Glomerular visceral epithelial cell (primary cell): ENCODE measurements around the gene FTO.

Experiments used
- DNase-seq: peaks from one replicate; pipeline ENCODE4 v3.0.0-alpha.2; 2016; ENCODE audit errors: extremely low spot score

FTO gene

GRCh38 chr16:54156349-54156748 is 452.4 kb downstream of the FTO start:
- DNase-seq = no peak

DNA sequence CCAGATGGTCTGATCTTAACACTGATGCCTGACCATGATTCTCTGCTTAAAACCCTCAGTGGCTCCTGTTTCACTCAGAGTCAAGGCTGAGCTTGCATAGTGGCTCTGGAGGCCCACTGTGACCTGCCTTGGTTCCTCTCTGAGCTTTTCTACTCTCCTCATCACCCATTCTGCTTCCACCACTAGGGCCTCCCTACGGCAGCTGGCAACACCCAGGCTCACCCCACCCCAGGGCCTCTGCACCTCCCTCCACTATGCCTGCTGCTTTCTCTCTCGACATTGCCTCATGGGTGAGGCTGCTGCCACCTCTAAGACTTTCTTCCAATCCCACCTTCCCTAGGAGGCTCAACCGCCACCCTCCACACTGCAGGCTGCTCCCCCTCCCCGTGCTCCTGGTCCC is 455.0 kb downstream of the FTO start:
- no peak for DNase-seq

GRCh38 chr16:54159490-54160080 is 455.6 kb downstream of the FTO start:
- no peak for DNase-seq

- no peak for DNase-seq
These were observed 456.4 kb downstream of the FTO start for GRCh38 chr16:54160252-54160860.

- DNase-seq = no peak
These were observed 457.3 kb downstream of the FTO start for GRCh38 chr16:54160939-54161897.

DNA sequence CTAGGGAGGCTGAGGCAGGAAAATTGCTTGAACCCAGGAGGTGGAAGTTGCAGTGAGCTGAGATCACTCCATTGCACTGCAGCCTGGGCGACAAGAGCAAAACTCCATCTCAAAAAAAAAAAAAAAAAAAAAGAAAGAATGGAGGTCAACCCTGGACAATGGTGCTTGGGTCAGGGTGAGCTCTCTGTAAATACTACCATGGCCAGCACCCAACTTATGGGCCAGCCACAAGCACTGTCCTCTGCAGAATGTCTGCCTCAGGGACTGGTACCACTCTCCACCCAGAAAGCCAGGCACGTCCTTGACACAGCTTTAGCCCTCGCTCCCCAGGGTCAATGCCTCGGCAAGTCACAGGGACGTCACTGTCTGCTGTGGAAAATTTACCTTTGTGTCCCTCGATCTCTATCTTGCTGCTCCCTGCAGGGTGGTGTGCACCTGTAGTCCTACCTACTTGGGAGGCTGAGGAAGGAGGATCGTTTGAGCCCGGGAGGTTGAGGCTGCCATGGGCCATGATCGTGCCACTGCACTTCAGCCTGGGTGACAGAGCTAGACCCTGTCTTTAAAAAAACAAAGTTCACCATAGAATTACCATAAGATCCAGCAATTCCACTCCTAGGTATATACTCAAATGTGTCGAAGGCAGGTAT is 459.4 kb downstream of the FTO start:
- no peak for DNase-seq

GRCh38 chr16:54164789-54165173 is 460.8 kb downstream of the FTO start:
- DNase-seq = no peak

DNA sequence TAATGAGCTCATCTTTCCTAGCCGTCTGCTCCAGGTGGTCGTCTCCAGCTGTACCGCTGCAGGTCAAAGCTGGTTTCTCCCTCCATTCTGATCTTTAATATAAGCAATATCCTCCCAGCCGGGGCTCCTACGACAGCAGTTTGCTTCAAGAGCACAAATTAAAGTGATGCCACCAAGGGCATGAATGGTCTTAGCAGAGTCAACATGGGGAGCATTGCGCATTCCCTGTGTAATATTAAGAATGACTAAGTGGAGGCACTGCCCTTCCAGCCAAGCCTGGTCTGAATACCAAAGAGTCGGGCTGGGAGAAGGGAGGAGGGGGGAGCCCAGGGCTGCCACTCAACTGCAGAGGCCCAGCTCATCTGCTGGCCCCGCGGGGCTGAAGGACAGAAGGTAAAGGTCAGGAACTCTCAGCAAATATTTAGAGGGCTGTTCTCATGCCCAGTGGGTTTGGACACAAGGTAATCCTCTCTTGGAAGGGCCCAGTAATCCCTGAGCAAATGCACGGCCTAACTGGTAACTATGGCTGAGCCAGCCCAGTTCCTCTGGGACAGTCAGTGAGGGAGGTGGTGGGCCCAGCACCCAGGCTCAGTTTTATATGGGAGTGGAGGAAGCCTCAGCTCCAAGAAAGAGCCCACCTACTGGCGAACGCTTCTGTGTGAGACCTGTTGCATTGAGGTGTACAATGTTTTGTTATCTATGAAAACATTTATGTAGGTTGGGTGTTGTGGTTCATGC is 461.4 kb downstream of the FTO start:
- no peak for DNase-seq

- DNase-seq = no peak
These were observed 462.2 kb downstream of the FTO start for GRCh38 chr16:54165912-54166865.

DNA sequence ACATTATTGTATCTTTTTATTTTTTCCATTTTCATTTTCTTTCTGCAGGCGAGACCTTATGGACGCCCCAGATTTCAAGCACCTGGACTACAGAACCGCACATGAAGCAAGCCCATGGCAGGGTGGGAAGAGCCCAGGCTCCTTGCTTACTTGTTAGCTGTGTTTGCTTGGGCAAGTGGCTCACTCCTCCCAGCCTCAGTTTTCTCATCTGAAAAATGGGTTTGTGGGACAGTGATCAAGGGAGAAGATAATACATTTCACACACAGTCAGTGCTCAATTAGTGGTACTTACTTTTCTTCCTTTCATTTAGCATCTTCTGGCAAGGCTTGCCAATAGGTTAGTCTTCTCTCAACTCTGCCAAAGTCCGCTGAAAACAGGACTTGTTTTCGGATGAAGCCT is 465.2 kb downstream of the FTO start:
- no peak for DNase-seq

- peak; percentile 22 for DNase-seq
These were observed 467.9 kb downstream of the FTO start for GRCh38 chr16:54171626-54172537.

DNA sequence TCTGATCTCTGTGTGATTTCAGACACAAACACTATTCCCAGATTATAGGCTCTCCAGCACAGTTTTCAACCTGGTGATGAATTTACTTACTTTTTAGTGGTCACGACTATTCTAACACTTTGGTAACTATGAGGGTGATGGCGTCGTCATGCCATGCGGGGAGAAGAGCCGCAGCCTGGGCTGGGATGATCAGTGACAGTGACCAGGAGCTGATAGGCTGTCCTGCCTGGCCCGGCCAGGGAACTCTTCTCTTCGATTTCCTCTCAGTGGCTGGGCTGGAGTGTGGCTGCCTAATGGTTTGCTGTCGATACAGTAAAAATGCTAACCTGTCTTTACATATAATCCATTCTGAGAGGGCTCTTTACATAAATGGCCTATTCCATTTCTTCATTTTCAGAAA is 469.5 kb downstream of the FTO start:
- no peak for DNase-seq

DNA sequence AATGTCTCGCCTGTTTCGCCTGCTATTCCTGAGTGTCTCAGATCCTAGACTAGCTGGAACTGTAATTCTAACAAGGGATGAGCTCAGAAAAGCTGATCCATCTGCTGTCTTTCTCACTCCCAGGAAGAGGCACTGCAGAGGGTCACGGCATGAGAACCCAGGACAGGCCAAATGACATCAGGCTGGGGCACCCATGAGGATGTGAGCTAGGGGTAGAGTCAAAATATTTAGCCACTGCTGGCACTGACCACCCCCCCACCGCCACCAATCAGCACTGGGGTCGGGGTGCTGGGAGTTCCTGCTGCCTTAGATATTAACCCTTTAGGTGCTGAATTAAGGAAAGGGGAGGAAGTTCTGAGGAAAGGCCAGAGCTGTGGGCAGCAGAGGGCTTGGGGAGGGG is 470.2 kb downstream of the FTO start:
- no peak for DNase-seq

DNA sequence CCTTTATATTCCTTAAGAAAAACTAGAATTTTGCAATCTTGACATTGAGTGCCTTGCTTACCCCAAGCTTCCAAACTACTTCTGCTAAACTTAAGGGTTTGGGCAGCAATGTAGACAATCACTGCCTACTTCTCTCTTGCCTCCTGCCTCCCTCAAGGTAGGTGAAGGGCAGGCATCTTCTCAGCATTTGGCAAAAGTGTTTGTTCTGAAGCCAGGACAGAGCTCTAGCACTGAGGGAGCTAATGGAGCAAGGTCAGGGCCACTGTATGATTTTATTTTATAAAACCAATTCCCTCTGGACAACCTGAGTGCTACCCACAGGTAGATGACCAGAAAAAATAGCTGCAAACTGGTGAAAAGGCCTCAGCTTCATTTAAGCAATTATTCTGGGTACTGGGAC is 470.8 kb downstream of the FTO start:
- no peak for DNase-seq

DNA sequence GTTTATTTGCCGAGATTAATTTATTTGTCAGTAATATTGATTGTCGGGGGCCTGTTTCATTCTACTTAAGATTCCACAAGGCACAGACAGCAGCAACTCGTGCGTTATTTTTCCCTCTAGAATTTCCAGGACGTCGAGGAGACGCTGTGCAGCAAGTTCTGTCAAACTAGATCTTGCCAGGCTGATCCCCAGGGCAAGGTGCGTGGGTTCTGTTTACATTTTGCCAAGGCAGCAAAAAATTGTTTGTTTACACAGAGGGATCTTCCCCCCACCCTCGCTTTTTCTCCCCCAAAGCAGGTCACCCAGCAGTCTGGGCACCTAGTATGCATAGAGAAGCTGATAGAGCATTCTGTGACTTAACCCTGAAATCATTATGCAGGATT is 471.2 kb downstream of the FTO start:
- no peak for DNase-seq

DNA sequence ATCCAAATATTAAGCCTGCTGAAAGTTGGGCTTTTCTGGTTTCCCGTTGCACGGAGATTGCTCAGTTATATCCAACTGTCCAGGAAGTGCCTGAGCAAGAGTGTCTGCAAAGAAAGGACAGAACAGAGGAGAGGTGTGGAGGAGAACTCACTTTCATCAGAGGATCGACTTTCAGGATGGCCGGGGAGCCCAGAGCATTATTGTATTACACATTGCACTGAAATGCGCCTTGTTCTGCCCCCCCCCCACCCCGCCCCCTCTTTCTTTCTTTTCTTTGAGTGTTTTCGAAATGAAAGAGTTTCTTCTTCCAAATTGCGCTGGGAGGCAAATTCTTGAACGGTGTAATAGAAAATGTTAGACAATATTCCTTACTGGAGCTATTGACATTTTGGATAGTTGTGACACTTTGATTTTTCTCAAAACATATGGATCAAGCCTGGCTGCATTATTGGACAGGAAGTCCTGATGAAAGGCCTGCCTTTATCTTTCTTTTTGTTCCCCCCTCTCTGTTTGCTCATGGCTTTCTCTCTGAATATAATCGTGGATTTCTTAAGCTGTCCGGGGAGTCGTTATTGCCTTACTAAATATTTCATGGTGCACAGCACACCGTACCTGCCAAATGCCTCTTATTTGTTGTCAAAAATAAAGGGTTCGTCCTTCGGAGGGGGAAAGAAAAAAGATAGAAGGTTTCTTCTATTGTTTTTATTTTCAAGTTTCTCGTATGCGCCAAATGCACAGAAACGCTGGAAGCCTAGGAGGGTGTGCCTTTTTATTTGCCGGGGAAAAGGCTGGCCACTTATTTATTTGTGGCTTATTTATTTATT is 471.8 kb downstream of the FTO start:
- no peak for DNase-seq

DNA sequence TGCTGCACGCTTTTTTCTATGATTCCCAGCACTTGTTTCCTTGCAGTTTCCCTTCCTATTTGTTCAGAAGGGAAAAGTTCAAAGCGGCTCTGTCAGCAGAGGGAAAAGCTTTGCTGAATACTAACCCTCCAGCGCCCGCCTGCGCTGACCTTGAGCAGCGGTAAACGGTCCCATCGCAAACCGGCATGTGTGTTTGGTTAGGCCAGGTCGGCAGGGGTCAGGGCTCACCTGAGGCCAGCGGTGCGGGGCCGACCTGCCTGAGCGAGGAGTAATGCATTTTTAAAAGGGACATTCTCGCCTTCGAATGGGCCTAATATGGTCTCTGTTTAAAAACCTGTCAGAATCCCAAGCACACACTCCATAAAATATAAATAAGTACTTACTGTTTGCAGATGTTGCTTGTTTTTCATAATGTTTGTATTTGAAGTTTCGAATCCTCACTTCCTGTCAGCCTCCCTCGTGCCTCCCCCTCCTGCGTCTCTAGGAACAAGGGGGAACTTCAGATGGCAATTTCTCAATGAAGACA is 472.5 kb downstream of the FTO start:
- DNase-seq = no peak
